HEK293 (cell line): ENCODE results near the gene CAPN12.

Source experiments
- SALL2 ChIP-seq: fragments of 450-650 bp; formaldehyde crosslinking; IDR thresholded peaks from 2 replicates; pipeline ENCODE4 v1.5.0; 2017; ENCODE audit warnings: missing biosample characterization, mild to moderate bottlenecking, missing genetic modification characterization, borderline replicate concordance
- TCF7L2 ChIP-seq: IDR thresholded peaks from 2 replicates; pipeline ENCODE4 v1.6.1; 2011; ENCODE audit warnings: low read depth, mild to moderate bottlenecking, inconsistent platforms, low read length, moderate library complexity, borderline replicate concordance
- YY1 ChIP-seq: fragments of 450-650 bp; formaldehyde crosslinking; IDR thresholded peaks from 2 replicates; pipeline ENCODE4 v1.5.1; 2018; ENCODE audit warnings: missing biosample characterization, missing genetic modification characterization
- ZNF202 ChIP-seq: fragments of 450-650 bp; formaldehyde crosslinking; IDR thresholded peaks from 2 replicates; pipeline ENCODE4 v1.5.1; 2016; ENCODE audit warnings: missing biosample characterization, missing genetic modification characterization, borderline replicate concordance
- ZNF24 ChIP-seq: fragments of 450-650 bp; formaldehyde crosslinking; IDR thresholded peaks from 2 replicates; pipeline ENCODE4 v1.5.1; 2016; ENCODE audit warnings: missing biosample characterization, missing genetic modification characterization
- TF ChIP-seq, protein P1 (sequence below): fragments of 450-650 bp; formaldehyde crosslinking; IDR thresholded peaks from 2 replicates; pipeline ENCODE4 v1.5.1; 2016; ENCODE audit warnings: missing biosample characterization, missing genetic modification characterization
- TF ChIP-seq, protein P2 (sequence below): fragments of 450-650 bp; formaldehyde crosslinking; IDR thresholded peaks from 2 replicates; pipeline ENCODE4 v1.5.1; 2016; ENCODE audit warnings: missing biosample characterization, missing genetic modification characterization

GRCh38 chr19:38710416-38710702 is 33.9 kb downstream of the CAPN12 start:
- TF ChIP-seq SALL2 (tag by site-specific recombination) (no peak), ZNF24 (tag by site-specific recombination) (no peak), TCF7L2 (no peak), YY1 (no peak), ZNF202 (tag by site-specific recombination) (no peak)
- TF ChIP-seq, protein P1, sequence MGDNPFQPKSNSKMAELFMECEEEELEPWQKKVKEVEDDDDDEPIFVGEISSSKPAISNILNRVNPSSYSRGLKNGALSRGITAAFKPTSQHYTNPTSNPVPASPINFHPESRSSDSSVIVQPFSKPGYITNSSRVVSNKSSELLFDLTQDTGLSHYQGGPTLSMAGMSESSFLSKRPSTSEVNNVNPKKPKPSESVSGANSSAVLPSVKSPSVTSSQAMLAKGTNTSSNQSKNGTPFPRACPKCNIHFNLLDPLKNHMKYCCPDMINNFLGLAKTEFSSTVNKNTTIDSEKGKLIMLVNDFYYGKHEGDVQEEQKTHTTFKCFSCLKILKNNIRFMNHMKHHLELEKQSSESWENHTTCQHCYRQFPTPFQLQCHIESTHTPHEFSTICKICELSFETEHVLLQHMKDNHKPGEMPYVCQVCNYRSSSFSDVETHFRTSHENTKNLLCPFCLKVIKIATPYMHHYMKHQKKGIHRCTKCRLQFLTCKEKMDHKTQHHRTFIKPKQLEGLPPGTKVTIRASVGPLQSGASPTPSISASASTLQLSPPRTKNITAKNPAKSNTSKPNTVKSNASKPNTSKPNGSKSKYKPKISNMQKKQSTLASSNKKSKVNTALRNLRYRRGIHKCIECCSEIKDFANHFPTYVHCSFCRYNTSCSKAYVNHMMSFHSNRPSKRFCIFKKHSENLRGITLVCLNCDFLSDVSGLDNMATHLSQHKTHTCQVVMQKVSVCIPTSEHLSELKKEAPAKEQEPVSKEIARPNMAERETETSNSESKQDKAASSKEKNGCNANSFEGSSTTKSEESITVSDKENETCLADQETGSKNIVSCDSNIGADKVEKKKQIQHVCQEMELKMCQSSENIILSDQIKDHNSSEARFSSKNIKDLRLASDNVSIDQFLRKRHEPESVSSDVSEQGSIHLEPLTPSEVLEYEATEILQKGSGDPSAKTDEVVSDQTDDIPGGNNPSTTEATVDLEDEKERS (tag by site-specific recombination): no peak
- TF ChIP-seq, protein P2, sequence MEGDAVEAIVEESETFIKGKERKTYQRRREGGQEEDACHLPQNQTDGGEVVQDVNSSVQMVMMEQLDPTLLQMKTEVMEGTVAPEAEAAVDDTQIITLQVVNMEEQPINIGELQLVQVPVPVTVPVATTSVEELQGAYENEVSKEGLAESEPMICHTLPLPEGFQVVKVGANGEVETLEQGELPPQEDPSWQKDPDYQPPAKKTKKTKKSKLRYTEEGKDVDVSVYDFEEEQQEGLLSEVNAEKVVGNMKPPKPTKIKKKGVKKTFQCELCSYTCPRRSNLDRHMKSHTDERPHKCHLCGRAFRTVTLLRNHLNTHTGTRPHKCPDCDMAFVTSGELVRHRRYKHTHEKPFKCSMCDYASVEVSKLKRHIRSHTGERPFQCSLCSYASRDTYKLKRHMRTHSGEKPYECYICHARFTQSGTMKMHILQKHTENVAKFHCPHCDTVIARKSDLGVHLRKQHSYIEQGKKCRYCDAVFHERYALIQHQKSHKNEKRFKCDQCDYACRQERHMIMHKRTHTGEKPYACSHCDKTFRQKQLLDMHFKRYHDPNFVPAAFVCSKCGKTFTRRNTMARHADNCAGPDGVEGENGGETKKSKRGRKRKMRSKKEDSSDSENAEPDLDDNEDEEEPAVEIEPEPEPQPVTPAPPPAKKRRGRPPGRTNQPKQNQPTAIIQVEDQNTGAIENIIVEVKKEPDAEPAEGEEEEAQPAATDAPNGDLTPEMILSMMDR (tag by site-specific recombination): no peak
